SIG-M5 treated with dmso at 0.1 percent for 504 hours (cell line): Measurements from ENCODE around the gene NOS2.
"Not testable (repeated sequence)": the region's sequence is repeated elsewhere in the genome, so short reads cannot be mapped to it uniquely, and the experiment has no call there.

Experiments used
- DNase-seq: peaks from one replicate; lab custom pipeline; 2025; ENCODE audit not compliant: unreplicated experiment; lab: John Stamatoyannopoulos, UW

NOS2 gene

GRCh38 chr17:27792095-27792494 is 8.2 kb downstream of the NOS2 start:
- no peak for DNase-seq

GRCh38 chr17:27788919-27789318 is 11.4 kb downstream of the NOS2 start:
- DNase-seq: no peak

- DNase-seq: no peak
Observed at GRCh38 chr17:27783440-27784350, 16.6 kb downstream of the NOS2 start.

GRCh38 chr17:27782791-27783206 is 17.5 kb downstream of the NOS2 start:
- DNase-seq: peak; percentile 82

GRCh38 chr17:27780828-27781404 is 19.4 kb downstream of the NOS2 start:
- DNase-seq: no peak

GRCh38 chr17:27780092-27780827 is 20.1 kb downstream of the NOS2 start:
- no peak for DNase-seq

- no peak for DNase-seq
Observed at GRCh38 chr17:27778183-27778582, 22.1 kb downstream of the NOS2 start.

- no peak for DNase-seq
Observed at GRCh38 chr17:27776882-27777624, 23.3 kb downstream of the NOS2 start.

- DNase-seq: no peak
Observed at GRCh38 chr17:27771586-27771985, 28.7 kb downstream of the NOS2 start.

- DNase-seq: no peak
Observed at GRCh38 chr17:27770877-27771276, 29.5 kb downstream of the NOS2 start.

- no peak for DNase-seq
Observed at GRCh38 chr17:27768858-27769410, 31.4 kb downstream of the NOS2 start.

GRCh38 chr17:27766438-27766837 is 33.9 kb downstream of the NOS2 start:
- no peak for DNase-seq

- DNase-seq: no peak
Observed at GRCh38 chr17:27765353-27765752, 35.0 kb downstream of the NOS2 start.

GRCh38 chr17:27764589-27764988 is 35.7 kb downstream of the NOS2 start:
- DNase-seq: no peak

- no peak for DNase-seq
Observed at GRCh38 chr17:27762527-27763305, 37.6 kb downstream of the NOS2 start.

- not testable (repeated sequence) for DNase-seq
Observed at GRCh38 chr17:27760931-27761330, 39.4 kb downstream of the NOS2 start.

GRCh38 chr17:27760069-27760885 is 40.1 kb downstream of the NOS2 start:
- peak; percentile 10 for DNase-seq

GRCh38 chr17:27759528-27759927 is 40.8 kb downstream of the NOS2 start:
- no peak for DNase-seq
